GM21526 (cell line): ENCODE data around the gene BLTP1.

ENCODE experiments used
- ATAC-seq: cut with Tn5 transposase; IDR thresholded peaks from one replicate; pipeline ENCODE4 v1.9.1; 2021; ENCODE audit warnings: moderate library complexity; ENCODE audit not compliant: unreplicated experiment, low FRiP score

Gene BLTP1

DNA sequence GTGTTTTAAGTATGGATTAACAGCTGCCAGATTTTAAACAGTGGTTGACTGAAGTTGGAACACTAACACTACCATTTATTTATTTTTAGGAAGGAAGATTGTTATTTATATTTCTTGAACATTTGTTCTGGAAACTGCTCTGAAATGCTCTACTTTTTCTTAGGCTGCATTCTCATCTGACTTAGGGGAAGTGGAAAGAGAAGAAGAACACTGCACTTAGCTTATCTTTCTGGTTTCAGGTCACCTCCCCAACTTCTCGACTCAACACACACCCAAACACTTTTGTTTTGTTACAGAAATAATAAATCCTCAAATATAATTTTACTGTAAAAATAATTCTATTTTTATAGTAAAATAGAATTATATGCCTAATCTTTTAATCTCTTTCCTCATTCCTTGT is 18.6 kb downstream of the BLTP1 start:
- no peak for ATAC-seq

DNA sequence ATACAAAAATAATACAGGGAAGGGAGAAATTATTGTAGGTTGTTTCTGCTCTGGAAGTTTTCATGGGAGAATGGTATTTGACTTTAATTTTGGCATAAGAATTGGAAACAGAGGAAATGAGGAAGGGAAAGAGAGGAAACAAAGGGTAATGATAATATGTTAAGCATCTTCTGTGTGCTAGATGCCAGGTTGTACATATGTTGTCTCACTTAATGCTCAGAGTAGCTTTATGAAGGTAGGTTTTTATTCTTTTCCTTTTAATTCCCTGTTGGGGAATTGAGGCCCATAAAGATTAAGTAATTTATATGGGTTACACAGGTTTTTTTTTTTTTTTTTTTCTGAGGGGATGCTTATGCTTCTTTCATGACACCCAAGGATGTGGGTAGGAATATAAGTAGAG is 19.2 kb downstream of the BLTP1 start:
- no peak for ATAC-seq

DNA sequence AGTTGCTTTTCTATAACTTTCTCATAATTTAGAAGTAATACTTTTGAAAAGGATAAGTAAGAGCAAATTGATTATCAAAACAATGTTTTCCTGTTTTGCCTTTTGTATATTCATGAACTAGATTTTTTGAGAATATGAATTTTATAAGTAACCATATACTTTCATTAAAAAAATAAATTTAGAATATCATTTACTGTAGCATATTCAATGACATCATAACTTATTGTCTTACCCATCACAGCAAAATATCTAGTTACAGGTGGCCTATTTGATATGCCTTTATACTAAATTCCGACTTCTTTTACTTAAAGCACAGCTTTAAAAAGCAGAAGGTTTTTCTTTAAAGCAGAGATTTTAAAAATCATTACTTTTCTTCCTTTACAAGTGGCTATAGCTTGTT is 20.1 kb downstream of the BLTP1 start:
- ATAC-seq: no peak

GRCh38 chr4:122178961-122179360 is 26.8 kb downstream of the BLTP1 start:
- ATAC-seq: no peak

DNA sequence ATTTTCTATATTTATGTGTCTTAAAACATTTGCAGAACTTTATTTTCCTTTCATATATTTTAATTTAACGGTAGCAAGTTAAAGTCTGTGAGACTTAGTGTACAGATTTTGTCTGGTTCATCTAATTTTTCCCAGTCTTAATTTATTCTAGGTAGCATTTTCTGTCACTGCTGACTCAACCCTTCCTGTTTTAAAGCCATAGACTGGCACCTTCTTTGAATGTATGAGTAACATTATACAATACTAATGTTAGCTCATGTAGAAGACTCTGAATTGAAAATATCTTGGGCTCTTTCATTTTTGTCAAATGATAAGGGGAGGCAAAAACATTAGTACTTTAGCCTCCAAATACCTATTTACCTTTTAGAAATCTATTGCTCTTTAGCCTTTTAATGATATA is 43.6 kb downstream of the BLTP1 start:
- no peak for ATAC-seq
